Gastrocnemius medialis (tissue), 4 donors: ENCODE data around the gene PLPP2. TPM values are rescaled to one million over a fixed set of nuclear protein-coding genes. Genes with fewer than 3 reads are reported as not detected.

Experiments
- ATAC-seq, 2 donors: fragments of 150-250 bp; one replicate each; pipeline ENCODE4 v1.9.1; 2016
- DNase-seq, 2 donors: peaks; one replicate each; pipeline ENCODE4 v3.0.0-alpha.2; 2019
- H3K27ac ChIP-seq, 4 donors: fragments of 200-600 bp; sonication (generic); 1 replicate in 1 of 4; 2 replicates in 3 of 4; pipeline ENCODE4 v1.5.1; 2016 to 2018; ENCODE audit warnings: mild to moderate bottlenecking in 2 of 4, moderate library complexity in 1 of 4
- H3K27me3 ChIP-seq, 3 donors: fragments of 200-600 bp; sonication (generic) in 2 of 3; 1 replicate in 1 of 3; 2 replicates in 2 of 3; pipeline versions ENCODE4 v1.5.1 to v1.6.0; 2016 to 2019; ENCODE audit warnings: mild to moderate bottlenecking in 1 of 3, moderate library complexity in 1 of 3
- H3K36me3 ChIP-seq, 2 donors: fragments of 200-600 bp; sonication (generic) in 1 of 2; one replicate each; pipeline ENCODE4 v1.5.1; 2017 to 2018
- H3K4me1 ChIP-seq, 2 donors: fragments of 200-600 bp; sonication (generic) in 1 of 2; one replicate each; pipeline ENCODE4 v1.5.1; 2016 to 2017; ENCODE audit warnings: mild to moderate bottlenecking in 2 of 2
- H3K4me3 ChIP-seq, 4 donors: fragments of 200-600 bp; sonication (generic) in 3 of 4; 1 replicate in 1 of 4; 2 replicates in 3 of 4; pipeline ENCODE4 v1.5.1; 2016 to 2019; ENCODE audit warnings: mild to moderate bottlenecking in 2 of 4
- H3K9me3 ChIP-seq, 3 donors: fragments of 200-600 bp; sonication (generic) in 2 of 3; 1 replicate in 1 of 3; 2 replicates in 2 of 3; pipeline ENCODE4 v1.5.1; 2016 to 2019
- CTCF ChIP-seq, 5 experiments: fragments of 450-650 bp in 3 of 5; fragments of 200-600 bp in 2 of 5; sonication (generic) in 2 of 5; IDR thresholded peaks in 4 of 5; conservative IDR thresholded peaks in 1 of 5; 1 replicate in 4 of 5; 2 replicates in 1 of 5; pipeline ENCODE4 v1.5.1; 2016 to 2019; ENCODE audit warnings: antibody characterized with exemption in 5 of 5, mild to moderate bottlenecking in 3 of 5, moderate library complexity in 3 of 5
- POLR2A ChIP-seq, 2 donors: fragments of 450-650 bp; IDR thresholded peaks; one replicate each; pipeline ENCODE4 v1.6.1; 2017; ENCODE audit warnings: antibody characterized with exemption in 2 of 2, mild to moderate bottlenecking in 2 of 2, moderate library complexity in 2 of 2
- in situ Hi-C, 4 donors: fragments of 200-750 bp; cut with MboI; loops; one replicate each; pipeline versions ENCODE4 v1.15.0 to v1.8.0; 2017; ENCODE audit warnings: low sequenced_read_pairs in 4 of 4
- intact Hi-C: fragments of 100-400 bp; cut with DNase I; formaldehyde crosslinking; loops from one replicate; pipeline ENCODE4 v1.15.1; 2023; ENCODE audit warnings: low total_unique reads
- total RNA-seq, 4 donors: library from RNA; depleted of rRNA; stranded (reverse); fragments of >200 nt; gene quantifications; one replicate each; pipeline versions ENCODE4 v1.1.0 to v1.2.3, GENCODE V29; 2016

Gene PLPP2
- total RNA-seq, 4 donors from 2014 or later: 0.64 to 1.2 (median 0.92) TPM; not detected in 1

- Histone ChIP-seq H3K9me3 (no peaks in the 10 kb centered on the region), H3K36me3 (peaks cover 0 to 48% of the 10 kb centered on the region in 2 donors), H3K27me3 (no peaks in the 10 kb centered on the region), H3K4me1 (no peaks in the 10 kb centered on the region), H3K27ac (peak overlapping the region; percentile 49 to 79 (median 74)), H3K4me3 (peak overlapping the region; percentile 14 to 58 (median 41))
- intact Hi-C loops: no loop called here
- TF ChIP-seq CTCF (IDR thresholded peaks at IDR 0.05 in 4 of 5, conservative IDR thresholded peaks at IDR 0.05 in 1 of 5) (no peak), POLR2A (IDR thresholded peaks at IDR 0.05) (no peak)
- no peak for DNase-seq
- in situ Hi-C loops: no loop called here
- no peak for ATAC-seq
Measured at GRCh38 chr19:308471-309205, 17.4 kb upstream of the PLPP2 start.

- Histone ChIP-seq H3K27ac (peak overlapping the region; percentile 24 to 79 (median 64)), H3K4me3 (peak overlapping the region; percentile 14 to 58 (median 41)), H3K36me3 (peaks cover 0 to 48% of the 10 kb centered on the region in 2 donors), H3K9me3 (no peaks in the 10 kb centered on the region), H3K27me3 (no peaks in the 10 kb centered on the region), H3K4me1 (no peaks in the 10 kb centered on the region)
- no peak for DNase-seq
- in situ Hi-C loops (no loop called here), intact Hi-C loops (no loop called here)
- ATAC-seq: no peak
- no peak for TF ChIP-seq CTCF (IDR thresholded peaks at IDR 0.05 in 4 of 5, conservative IDR thresholded peaks at IDR 0.05 in 1 of 5)
- no peak for TF ChIP-seq POLR2A (IDR thresholded peaks at IDR 0.05)
Measured at GRCh38 chr19:307793-308420, 16.7 kb upstream of the PLPP2 start.

DNA sequence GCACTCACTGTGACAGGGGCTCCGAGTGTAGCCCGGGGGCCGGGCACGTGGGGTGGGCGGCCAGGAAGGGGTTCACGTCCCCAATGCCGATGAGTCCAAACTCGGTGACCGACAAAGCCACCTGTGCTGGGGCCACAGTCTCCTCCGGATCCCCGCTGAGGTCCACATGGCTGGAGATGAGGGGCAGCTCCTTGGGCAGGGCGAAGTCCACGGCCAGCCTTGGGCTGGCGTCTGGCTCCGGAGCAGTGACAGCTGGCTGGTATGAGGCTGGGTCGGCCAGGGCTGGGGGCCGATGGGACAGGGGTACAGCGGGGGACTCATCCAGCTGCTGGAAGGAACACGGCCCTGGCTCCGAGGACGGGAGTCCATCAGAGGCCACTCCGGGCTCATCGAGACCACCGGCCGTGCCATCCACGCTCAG is 15.9 kb upstream of the PLPP2 start:
- Histone ChIP-seq H3K27ac (peak overlapping the region in 3 of 4 donors; percentile 34 to 79 (median 70)), H3K27me3 (no peaks in the 10 kb centered on the region), H3K36me3 (peaks cover 0 to 48% of the 10 kb centered on the region in 2 donors), H3K4me1 (no peaks in the 10 kb centered on the region), H3K9me3 (no peaks in the 10 kb centered on the region), H3K4me3 (peak overlapping the region in 2 of 4 donors; percentile 48 to 58)
- DNase-seq (no peak), ATAC-seq (no peak)
- intact Hi-C loops (no loop called here), in situ Hi-C loops (no loop called here)
- no peak for TF ChIP-seq POLR2A (IDR thresholded peaks at IDR 0.05)
- no peak for TF ChIP-seq CTCF (IDR thresholded peaks at IDR 0.05 in 4 of 5, conservative IDR thresholded peaks at IDR 0.05 in 1 of 5)

GRCh38 chr19:306151-306900 is 15.1 kb upstream of the PLPP2 start:
- no peaks in the 10 kb centered on the region for H3K9me3 ChIP-seq
- no peak for ATAC-seq
- no peak overlapping the region for H3K4me3 ChIP-seq
- in situ Hi-C loops: no loop called here
- peaks cover 0 to 43% of the 10 kb centered on the region in 2 donors for H3K36me3 ChIP-seq
- intact Hi-C loops: no loop called here
- no peak for TF ChIP-seq CTCF (IDR thresholded peaks at IDR 0.05 in 4 of 5, conservative IDR thresholded peaks at IDR 0.05 in 1 of 5)
- no peak for TF ChIP-seq POLR2A (IDR thresholded peaks at IDR 0.05)
- no peaks in the 10 kb centered on the region for H3K4me1 ChIP-seq
- H3K27me3 ChIP-seq: no peaks in the 10 kb centered on the region
- peak overlapping the region in 2 of 4 donors; percentile 34 to 79 for H3K27ac ChIP-seq
- no peak for DNase-seq
